GDM1 (cell line): Measurements from ENCODE around the gene NRXN2.

Source experiments
- DNase-seq: peaks from one replicate; lab custom pipeline; 2025; lab: John Stamatoyannopoulos, UW

Gene NRXN2

GRCh38 chr11:64743591-64744543 lies 20.9 kb upstream of the NRXN2 start, which contains the start of gene RASGRP2:
Gene RASGRP2, minus strand, starts transcription at chr11:64744142. Its CDS starts 1,276 bp downstream, at chr11:64742866.
- DNase-seq: peak; percentile 72

- peak; percentile 31 for DNase-seq
Observed at GRCh38 chr11:64742889-64743590, 20.0 kb upstream of the NRXN2 start.

GRCh38 chr11:64742087-64742888 lies 19.3 kb upstream of the NRXN2 start:
- DNase-seq: no peak

- DNase-seq: no peak
Observed at GRCh38 chr11:64741375-64742086, 18.5 kb upstream of the NRXN2 start.

GRCh38 chr11:64739871-64740270 lies 16.9 kb upstream of the NRXN2 start:
- no peak for DNase-seq

- DNase-seq: no peak
Observed at GRCh38 chr11:64736654-64737053, 13.7 kb upstream of the NRXN2 start.

GRCh38 chr11:64735725-64736259 lies 12.8 kb upstream of the NRXN2 start:
- no peak for DNase-seq

- DNase-seq: no peak
Observed at GRCh38 chr11:64734811-64735724, 12.1 kb upstream of the NRXN2 start.

- no peak for DNase-seq
Observed at GRCh38 chr11:64731601-64732000, 8.6 kb upstream of the NRXN2 start.

GRCh38 chr11:64729851-64730382 lies 6.9 kb upstream of the NRXN2 start:
- DNase-seq: peak; percentile 6

- DNase-seq: no peak
Observed at GRCh38 chr11:64728757-64729365, 5.9 kb upstream of the NRXN2 start.

- no peak for DNase-seq
Observed at GRCh38 chr11:64726867-64727530, 4.0 kb upstream of the NRXN2 start.

- DNase-seq: no peak
Observed at GRCh38 chr11:64726211-64726641, 3.2 kb upstream of the NRXN2 start.

GRCh38 chr11:64724863-64725532 lies 2.0 kb upstream of the NRXN2 start:
- no peak for DNase-seq

GRCh38 chr11:64723907-64724862 lies 1.2 kb upstream of the NRXN2 start:
- no peak for DNase-seq

- DNase-seq: no peak
Observed at GRCh38 chr11:64722141-64723065, 594 bp downstream of the NRXN2 start.
